Measurements from ENCODE around the gene ALDH1B1.
"Not testable (repeated sequence)": the region's sequence is repeated elsewhere in the genome, so short reads cannot be mapped to it uniquely, and the experiment has no call there.

ALDH1B1 gene

GRCh38 chr9:38387066-38387465 is 5.4 kb upstream of the ALDH1B1 start:
- no peak for DNase-seq (ENCODE audit: low spot score)

- no peak for DNase-seq (ENCODE audit: low spot score)
These were observed 4.8 kb upstream of the ALDH1B1 start for GRCh38 chr9:38387751-38388150.

GRCh38 chr9:38388283-38389223 is 3.9 kb upstream of the ALDH1B1 start:
- no peak for DNase-seq (ENCODE audit: low spot score)

- DNase-seq (ENCODE audit: low spot score), result no peak
These were observed 3.2 kb upstream of the ALDH1B1 start for GRCh38 chr9:38389313-38389712.

- no peak for DNase-seq (ENCODE audit: low spot score)
These were observed 2.1 kb upstream of the ALDH1B1 start for GRCh38 chr9:38390442-38390841.

GRCh38 chr9:38390851-38391250 is 1.7 kb upstream of the ALDH1B1 start:
- no peak for DNase-seq (ENCODE audit: low spot score)

- DNase-seq (ENCODE audit: low spot score), result no peak
These were observed 1.0 kb upstream of the ALDH1B1 start for GRCh38 chr9:38391278-38392118.

- no peak for DNase-seq (ENCODE audit: low spot score)
These were observed 760 bp downstream of the ALDH1B1 start for GRCh38 chr9:38393128-38393796.

- DNase-seq (ENCODE audit: low spot score), result no peak
These were observed 1.9 kb downstream of the ALDH1B1 start for GRCh38 chr9:38394416-38394815.

- DNase-seq (ENCODE audit: low spot score), result no peak
These were observed 3.3 kb downstream of the ALDH1B1 start for GRCh38 chr9:38395653-38396370.

- no peak for DNase-seq (ENCODE audit: low spot score)
These were observed 3.8 kb downstream of the ALDH1B1 start for GRCh38 chr9:38396371-38396671.

GRCh38 chr9:38399191-38399590 is 6.7 kb downstream of the ALDH1B1 start:
- not testable (repeated sequence) for DNase-seq (ENCODE audit: low spot score)

GRCh38 chr9:38401994-38402393 is 9.5 kb downstream of the ALDH1B1 start:
- no peak for DNase-seq (ENCODE audit: low spot score)

- no peak for DNase-seq (ENCODE audit: low spot score)
These were observed 11.8 kb downstream of the ALDH1B1 start for GRCh38 chr9:38404314-38404713.

GRCh38 chr9:38405785-38406184 is 13.3 kb downstream of the ALDH1B1 start:
- no peak for DNase-seq (ENCODE audit: low spot score)

- DNase-seq (ENCODE audit: low spot score), result no peak
These were observed 14.1 kb downstream of the ALDH1B1 start for GRCh38 chr9:38406476-38407186.

- DNase-seq (ENCODE audit: low spot score), result no peak
These were observed 16.2 kb downstream of the ALDH1B1 start for GRCh38 chr9:38408719-38409118.

GRCh38 chr9:38412751-38413150 is 20.2 kb downstream of the ALDH1B1 start:
- no peak for DNase-seq (ENCODE audit: low spot score)

GRCh38 chr9:38413283-38413682 is 20.8 kb downstream of the ALDH1B1 start:
- no peak for DNase-seq (ENCODE audit: low spot score)

GRCh38 chr9:38414040-38414723 is 21.7 kb downstream of the ALDH1B1 start:
- DNase-seq (ENCODE audit: low spot score), result no peak

- no peak for DNase-seq (ENCODE audit: low spot score)
These were observed 23.4 kb downstream of the ALDH1B1 start for GRCh38 chr9:38415856-38416255.

Measured in CD4-positive, alpha-beta T cell treated with Interleukin-2 at 100 ng/mL for 4 hours (primary cell).